ENCODE measurements around the gene SV2C.
A peak's percentile ranks its signal among the peaks of the same experiment; 100 is the strongest.

GRCh38 chr5:76337953-76338451, 254.8 kb downstream of the SV2C start:
- TF ChIP-seq CTCF (IDR thresholded peaks at IDR 0.05) (peak; percentile 23), EZH2 (IDR thresholded peaks at IDR 0.05; ENCODE audit: borderline replicate concordance, insufficient read depth, low read depth, low read length, poor library complexity, severe bottlenecking) (no peak)
